CD14-positive monocyte (primary cell): ENCODE data around the gene ESRRA. TPM values are rescaled to one million over a fixed set of nuclear protein-coding genes. Genes with fewer than 3 reads are reported as not detected.

ENCODE experiments used
- DNase-seq, 3 donors: peaks; one replicate each; pipeline ENCODE4 v3.0.0-alpha.2; 2011 to 2022
- H2AFZ ChIP-seq: 2 replicates; pipeline ENCODE4 v1.6.0; 2012; ENCODE audit warnings: mild to moderate bottlenecking, low read depth, low read length, inconsistent platforms; ENCODE audit not compliant: insufficient read depth, poor library complexity, severe bottlenecking
- H3K27ac ChIP-seq, 2 donors: 1 replicate in 1 of 2; 2 replicates in 1 of 2; pipeline ENCODE4 v1.5.1; 2012 to 2013; ENCODE audit warnings: low read length in 2 of 2, control low read depth in 1 of 2, inconsistent platforms in 1 of 2, low read depth in 1 of 2, mild to moderate bottlenecking in 1 of 2
- H3K27me3 ChIP-seq, 2 donors: one replicate each; pipeline versions ENCODE4 v1.6.0 to v1.6.1; 2011 to 2013; ENCODE audit warnings: low read length in 2 of 2; ENCODE audit not compliant: control insufficient read depth in 2 of 2, insufficient read depth in 2 of 2
- H3K36me3 ChIP-seq, 2 donors: replicated peaks in 1 of 2; 1 replicate in 1 of 2; 2 replicates in 1 of 2; pipeline versions ENCODE4 v1.5.1 to v1.6.1; 2012 to 2013; ENCODE audit warnings: low read length in 2 of 2, control low read depth in 1 of 2, inconsistent platforms in 1 of 2, mild to moderate bottlenecking in 1 of 2; ENCODE audit not compliant: insufficient read depth in 2 of 2, control insufficient read depth in 1 of 2
- H3K4me1 ChIP-seq, 2 donors: 1 replicate in 1 of 2; 2 replicates in 1 of 2; pipeline versions ENCODE4 v1.5.1 to v1.6.1; 2012 to 2013; ENCODE audit warnings: low read length in 2 of 2, control low read depth in 1 of 2, inconsistent platforms in 1 of 2, mild to moderate bottlenecking in 1 of 2, moderate library complexity in 1 of 2; ENCODE audit not compliant: insufficient read depth in 2 of 2, control insufficient read depth in 1 of 2
- H3K4me2 ChIP-seq: replicated peaks from 2 replicates; pipeline ENCODE3; 2012; ENCODE audit warnings: low read length, moderate library complexity, mild to moderate bottlenecking; ENCODE audit not compliant: poor library complexity, severe bottlenecking; ENCODE audit errors: extremely low read depth
- H3K4me3 ChIP-seq, 3 experiments: fragments of 200-600 bp in 1 of 3; sonication (generic) in 1 of 3; replicated peaks in 1 of 3; 1 replicate in 2 of 3; 2 replicates in 1 of 3; pipeline ENCODE4 v1.5.1; 2011 to 2013; ENCODE audit warnings: low read length in 3 of 3, mild to moderate bottlenecking in 3 of 3, control low read depth in 2 of 3, low read depth in 2 of 3, inconsistent platforms in 1 of 3, moderate library complexity in 1 of 3
- H3K79me2 ChIP-seq: 2 replicates; pipeline ENCODE4 v1.6.0; 2012; ENCODE audit warnings: mild to moderate bottlenecking, control low read depth, inconsistent platforms, low read length, moderate library complexity; ENCODE audit not compliant: insufficient read depth
- H3K9ac ChIP-seq: 2 replicates; pipeline ENCODE4 v1.6.0; 2017; ENCODE audit warnings: low read length, mild to moderate bottlenecking; ENCODE audit not compliant: insufficient read depth, poor library complexity, severe bottlenecking
- H3K9me3 ChIP-seq, 2 donors: replicated peaks in 1 of 2; 1 replicate in 1 of 2; 2 replicates in 1 of 2; pipeline versions ENCODE4 v1.5.1 to v1.6.1; 2012 to 2013; ENCODE audit warnings: low read length in 2 of 2, control low read depth in 1 of 2; ENCODE audit not compliant: control insufficient read depth in 1 of 2, insufficient read depth in 1 of 2
- H4K20me1 ChIP-seq: 2 replicates; pipeline ENCODE4 v1.6.0; 2012; ENCODE audit warnings: mild to moderate bottlenecking, low read length, control low read depth, moderate library complexity; ENCODE audit not compliant: insufficient read depth
- H3K27ac Mint-ChIP-seq, 7 donors: one replicate each; pipeline ENCODE4 v1.8.0; 2020; ENCODE audit warnings: mild to moderate bottlenecking in 7 of 7, mixed read lengths in 7 of 7, moderate library complexity in 6 of 7, inconsistent platforms in 2 of 7
- H3K27me3 Mint-ChIP-seq, 3 donors: one replicate each; pipeline ENCODE4 v1.8.0; 2021 to 2022; ENCODE audit warnings: low read depth in 3 of 3, mild to moderate bottlenecking in 3 of 3, mixed read lengths in 3 of 3, moderate library complexity in 3 of 3, inconsistent platforms in 1 of 3
- H3K36me3 Mint-ChIP-seq, 2 donors: one replicate each; pipeline ENCODE4 v1.8.0; 2020; ENCODE audit warnings: mixed read lengths in 2 of 2, inconsistent platforms in 1 of 2, mild to moderate bottlenecking in 1 of 2
- H3K4me1 Mint-ChIP-seq: one replicate; pipeline ENCODE4 v1.8.0; 2020; ENCODE audit warnings: mild to moderate bottlenecking, mixed read lengths
- H3K4me3 Mint-ChIP-seq, 2 donors: one replicate each; pipeline ENCODE4 v1.8.0; 2020; ENCODE audit warnings: mild to moderate bottlenecking in 2 of 2, mixed read lengths in 2 of 2, moderate library complexity in 1 of 2
- H3K9me3 Mint-ChIP-seq, 7 donors: one replicate each; pipeline ENCODE4 v1.8.0; 2020 to 2022; ENCODE audit warnings: mixed read lengths in 7 of 7, mild to moderate bottlenecking in 6 of 7, moderate library complexity in 6 of 7, inconsistent platforms in 2 of 7
- WGBS: methylation state at CpG from one replicate; pipeline ENCODE4 v1.1.5; 2013; ENCODE audit warnings: missing lambda C conversion rate; ENCODE audit not compliant: insufficient coverage; 5-methylcytosine and 5-hydroxymethylcytosine counted together
- intact Hi-C, 2 donors: fragments of 100-400 bp; cut with micrococcal nuclease; formaldehyde crosslinking; loops; one replicate each; pipeline versions ENCODE4 v1.15.0 to v1.15.1; 2023
- polyA plus RNA-seq, 3 donors: library from polyadenylated mRNA; depleted of rRNA in 1 of 3; unstranded in 2 of 3; stranded (reverse) in 1 of 3; fragments of 300-500 nt in 2 of 3; fragments of >200 nt in 1 of 3; fragmentation: Illumina TruSeq in 2 of 3; gene quantifications; 1 replicate in 2 of 3; 2 replicates in 1 of 3; pipeline ENCODE4 v1.2.3, GENCODE V29; 2012 to 2021
- TF ChIP-seq, protein P1 (sequence below): fragments of 200-600 bp; IDR thresholded peaks from one replicate; pipeline ENCODE4 v1.8.0; 2022; ENCODE audit warnings: antibody characterized with exemption, mild to moderate bottlenecking

Gene ESRRA
- polyA plus RNA-seq, 3 donors = 15.3 to 45.7 (median 18.3) TPM

DNA sequence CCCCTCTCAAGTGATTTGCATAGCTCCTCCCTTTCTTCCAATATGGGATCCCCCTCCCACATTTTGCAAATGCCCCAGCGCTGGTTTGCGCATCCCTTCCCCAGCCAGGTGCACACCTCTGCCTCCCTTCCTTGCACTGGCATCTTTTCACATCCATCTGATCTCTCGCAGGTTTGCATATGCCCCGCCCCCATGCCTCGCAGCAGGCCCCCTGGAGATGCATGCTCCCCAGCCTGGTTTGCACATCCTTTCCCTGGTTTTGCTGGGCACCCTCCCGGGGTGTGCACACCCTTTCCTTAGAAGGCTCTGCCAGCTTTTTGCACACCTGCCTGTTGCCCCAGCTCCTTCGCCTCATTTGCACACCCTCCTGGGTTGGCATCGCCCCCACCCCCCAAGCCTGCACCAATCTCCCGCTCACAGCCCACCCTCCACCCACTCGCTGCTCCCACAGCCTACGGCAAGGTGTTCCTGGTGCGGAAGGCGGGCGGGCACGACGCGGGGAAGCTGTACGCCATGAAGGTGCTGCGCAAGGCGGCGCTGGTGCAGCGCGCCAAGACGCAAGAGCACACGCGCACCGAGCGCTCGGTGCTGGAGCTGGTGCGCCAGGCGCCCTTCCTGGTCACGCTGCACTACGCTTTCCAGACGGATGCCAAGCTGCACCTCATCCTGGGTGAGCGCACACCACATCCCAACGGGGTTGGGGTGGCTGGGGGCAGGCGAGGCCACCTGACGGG is 54.6 kb downstream of the ESRRA start:
- TF ChIP-seq, protein P1, sequence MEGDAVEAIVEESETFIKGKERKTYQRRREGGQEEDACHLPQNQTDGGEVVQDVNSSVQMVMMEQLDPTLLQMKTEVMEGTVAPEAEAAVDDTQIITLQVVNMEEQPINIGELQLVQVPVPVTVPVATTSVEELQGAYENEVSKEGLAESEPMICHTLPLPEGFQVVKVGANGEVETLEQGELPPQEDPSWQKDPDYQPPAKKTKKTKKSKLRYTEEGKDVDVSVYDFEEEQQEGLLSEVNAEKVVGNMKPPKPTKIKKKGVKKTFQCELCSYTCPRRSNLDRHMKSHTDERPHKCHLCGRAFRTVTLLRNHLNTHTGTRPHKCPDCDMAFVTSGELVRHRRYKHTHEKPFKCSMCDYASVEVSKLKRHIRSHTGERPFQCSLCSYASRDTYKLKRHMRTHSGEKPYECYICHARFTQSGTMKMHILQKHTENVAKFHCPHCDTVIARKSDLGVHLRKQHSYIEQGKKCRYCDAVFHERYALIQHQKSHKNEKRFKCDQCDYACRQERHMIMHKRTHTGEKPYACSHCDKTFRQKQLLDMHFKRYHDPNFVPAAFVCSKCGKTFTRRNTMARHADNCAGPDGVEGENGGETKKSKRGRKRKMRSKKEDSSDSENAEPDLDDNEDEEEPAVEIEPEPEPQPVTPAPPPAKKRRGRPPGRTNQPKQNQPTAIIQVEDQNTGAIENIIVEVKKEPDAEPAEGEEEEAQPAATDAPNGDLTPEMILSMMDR = peak; percentile 46
- H3K79me2 ChIP-seq = peaks cover 57% of the 10 kb centered on the region
- peaks cover 46 to 63% of the 10 kb centered on the region in 2 donors for H3K36me3 ChIP-seq
- H4K20me1 ChIP-seq = peaks cover 71% of the 10 kb centered on the region
- peak overlapping the region; percentile 50 to 80 for H3K27ac ChIP-seq
- peak overlapping the region; percentile 75 for H2AFZ ChIP-seq
- H3K4me2 ChIP-seq = peak overlapping the region; percentile 100
- peak overlapping the region; percentile 72 to 92 (median 85) for H3K27ac Mint-ChIP-seq
- peak; percentile 38 to 59 (median 49) for DNase-seq
- intact Hi-C loops = loop anchor here (5.0 kb wide), 1 partner anchor 43 kb away; the partner anchor contains the start of genes PRDX5 (in 2 of the 2) and TRMT112 (in 2 of the 2)
- H3K4me1 Mint-ChIP-seq = peaks cover 49% of the 10 kb centered on the region
- peak overlapping the region; percentile 80 for H3K9ac ChIP-seq
- H3K4me3 Mint-ChIP-seq = peak overlapping the region; percentile 86 to 96
- no peaks in the 10 kb centered on the region for H3K9me3 ChIP-seq
- WGBS = 6% methylated on average over 35 of the region's 38 CpGs
- no peaks in the 10 kb centered on the region for H3K27me3 Mint-ChIP-seq
- peak overlapping the region; percentile 90 to 95 (median 91) for H3K4me3 ChIP-seq
- H3K36me3 Mint-ChIP-seq = peaks cover 47 to 64% of the 10 kb centered on the region in 2 donors
- no peaks in the 10 kb centered on the region for H3K9me3 Mint-ChIP-seq
- H3K4me1 ChIP-seq = peaks cover 39 to 55% of the 10 kb centered on the region in 2 donors
- H3K27me3 ChIP-seq = no peaks in the 10 kb centered on the region

DNA sequence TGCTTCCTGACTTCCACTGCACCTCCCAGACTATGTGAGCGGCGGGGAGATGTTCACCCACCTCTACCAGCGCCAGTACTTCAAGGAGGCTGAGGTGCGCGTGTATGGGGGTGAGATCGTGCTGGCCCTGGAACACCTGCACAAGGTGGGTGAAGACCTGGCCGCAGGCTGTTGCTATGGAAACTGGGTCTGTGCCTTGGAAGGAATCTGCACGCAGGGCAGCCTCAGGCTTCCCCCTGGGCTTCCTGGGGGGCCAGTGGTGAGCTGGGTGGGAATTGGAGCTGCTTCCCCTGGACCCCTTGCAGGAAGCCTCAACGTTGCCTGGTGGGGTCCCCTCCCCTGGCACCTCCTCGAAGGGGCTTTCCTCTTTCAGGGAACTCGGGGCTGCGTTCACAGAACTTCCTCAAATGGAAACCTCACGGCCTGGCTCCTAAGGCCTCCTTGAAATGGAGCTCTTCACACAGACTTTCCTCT is 55.2 kb downstream of the ESRRA start:
- Mint-ChIP-seq H3K27ac (peak overlapping the region; percentile 72 to 92 (median 82)), H3K4me3 (peak overlapping the region; percentile 86 to 96), H3K36me3 (peaks cover 51 to 67% of the 10 kb centered on the region in 2 donors), H3K9me3 (no peaks in the 10 kb centered on the region), H3K4me1 (peaks cover 44% of the 10 kb centered on the region), H3K27me3 (no peaks in the 10 kb centered on the region)
- intact Hi-C loops = no loop called here
- WGBS = 0% methylated on average over 8 of the region's 13 CpGs
- Histone ChIP-seq H3K79me2 (peaks cover 63% of the 10 kb centered on the region), H3K4me2 (peak overlapping the region; percentile 100), H3K4me1 (peaks cover 33 to 49% of the 10 kb centered on the region in 2 donors), H3K4me3 (peak overlapping the region; percentile 90 to 95 (median 91)), H3K9me3 (no peaks in the 10 kb centered on the region), H3K27me3 (no peaks in the 10 kb centered on the region), H3K36me3 (peaks cover 52 to 64% of the 10 kb centered on the region in 2 donors), H3K27ac (peak overlapping the region; percentile 36 to 80), H4K20me1 (peaks cover 71% of the 10 kb centered on the region), H3K9ac (peak overlapping the region; percentile 80), H2AFZ (peak overlapping the region; percentile 69)
- DNase-seq = peak; percentile 46 to 78 (median 63)
- TF ChIP-seq, protein P1 = peak; percentile 16
